GM23338 (cell line): Measurements from ENCODE around the gene GFRA3. TPM values are rescaled to one million over a fixed set of nuclear protein-coding genes. Genes with fewer than 3 reads are reported as not detected.

Source experiments
- ATAC-seq: fragments of 200-7000 bp; cut with Tn5 transposase; 3 replicates; pipeline ENCODE4 v1.9.1; 2020
- DNase-seq: peaks from one replicate; pipeline ENCODE4 v3.0.0-alpha.2; 2015; ENCODE audit warnings: low spot score
- H2AFZ ChIP-seq: fragments of 200-600 bp; sonication (generic); 2 replicates; pipeline ENCODE4 v1.8.0; 2016; ENCODE audit warnings: antibody characterized with exemption, mild to moderate bottlenecking, moderate library complexity
- H3F3A ChIP-seq: fragments of 200-600 bp; sonication (generic); replicated peaks from 2 replicates; pipeline ENCODE4 v1.8.0; 2017; ENCODE audit warnings: antibody characterized with exemption, mixed run types, low read depth
- H3K27ac ChIP-seq: fragments of 200-600 bp; sonication (generic); 2 replicates; pipeline ENCODE4 v1.6.1; 2016; ENCODE audit warnings: low read depth
- H3K27me3 ChIP-seq: fragments of 200-600 bp; sonication (generic); 2 replicates; pipeline ENCODE4 v1.8.0; 2016; ENCODE audit warnings: mild to moderate bottlenecking, mixed run types, moderate library complexity; ENCODE audit not compliant: insufficient read depth
- H3K36me3 ChIP-seq: fragments of 200-600 bp; sonication (generic); 2 replicates; pipeline ENCODE4 v1.8.0; 2016; ENCODE audit warnings: mild to moderate bottlenecking; ENCODE audit not compliant: insufficient read depth
- H3K4me1 ChIP-seq: fragments of 200-600 bp; sonication (generic); 2 replicates; pipeline ENCODE4 v1.8.0; 2016; ENCODE audit warnings: mild to moderate bottlenecking, moderate library complexity; ENCODE audit not compliant: insufficient read depth
- H3K4me2 ChIP-seq: fragments of 200-600 bp; sonication (generic); 2 replicates; pipeline ENCODE4 v1.7.1; 2017; ENCODE audit warnings: mixed run types
- H3K4me3 ChIP-seq: fragments of 200-600 bp; sonication (generic); 2 replicates; pipeline ENCODE4 v1.6.1; 2016; ENCODE audit warnings: mixed run types
- H3K79me2 ChIP-seq: fragments of 200-600 bp; sonication (generic); replicated peaks from 2 replicates; pipeline ENCODE4 v1.8.0; 2017; ENCODE audit warnings: mild to moderate bottlenecking; ENCODE audit not compliant: insufficient read depth
- H3K9me2 ChIP-seq: fragments of 200-600 bp; sonication (generic); 2 replicates; pipeline ENCODE4 v1.8.0; 2017; ENCODE audit not compliant: insufficient read depth
- H4K20me1 ChIP-seq: fragments of 200-600 bp; sonication (generic); replicated peaks from 2 replicates; pipeline ENCODE4 v1.8.0; 2017; ENCODE audit warnings: mild to moderate bottlenecking; ENCODE audit not compliant: insufficient read depth
- H3K27ac Mint-ChIP-seq: 2 replicates; pipeline ENCODE4 v1.8.0; 2020; ENCODE audit warnings: inconsistent platforms, mild to moderate bottlenecking, moderate library complexity, mixed read lengths
- H3K27me3 Mint-ChIP-seq: 3 replicates; pipeline ENCODE4 v1.8.0; 2022; ENCODE audit warnings: low read depth, mild to moderate bottlenecking, moderate library complexity, mixed read lengths, inconsistent platforms; ENCODE audit not compliant: insufficient read depth, poor library complexity
- H3K36me3 Mint-ChIP-seq: 3 replicates; pipeline ENCODE4 v1.8.0; 2021; ENCODE audit warnings: low read depth, mild to moderate bottlenecking, inconsistent platforms, moderate library complexity, mixed read lengths
- H3K4me1 Mint-ChIP-seq: 3 replicates; pipeline ENCODE4 v1.8.0; 2020; ENCODE audit warnings: mild to moderate bottlenecking, inconsistent platforms, mixed read lengths
- H3K4me3 Mint-ChIP-seq: 3 replicates; pipeline ENCODE4 v1.8.0; 2021; ENCODE audit warnings: moderate library complexity, mild to moderate bottlenecking, inconsistent platforms, mixed read lengths
- H3K9me3 Mint-ChIP-seq: 3 replicates; pipeline ENCODE4 v1.8.0; 2020; ENCODE audit warnings: moderate library complexity, mild to moderate bottlenecking, inconsistent platforms, mixed read lengths
- CREB1 ChIP-seq: fragments of 250-450 bp; sonication (Bioruptor Pico); IDR thresholded peaks from 2 replicates; pipeline ENCODE4 v1.5.0; 2020; ENCODE audit warnings: low read depth, mild to moderate bottlenecking, moderate library complexity
- CTCF ChIP-seq, 2 experiments: fragments of 200-600 bp in 1 of 2; sonication (generic) in 1 of 2; conservative IDR thresholded peaks; 2 replicates each; pipeline versions ENCODE4 v1.5.1 to v1.6.1; 2016 to 2017; ENCODE audit warnings: antibody characterized with exemption in 2 of 2, low read depth in 2 of 2, mild to moderate bottlenecking in 2 of 2, moderate library complexity in 1 of 2
- ETS1 ChIP-seq: IDR thresholded peaks from 2 replicates; pipeline ENCODE4 v1.6.1; 2016; ENCODE audit warnings: antibody characterized with exemption
- EZH2 ChIP-seq: fragments of 200-600 bp; sonication (generic); IDR thresholded peaks from one replicate; pipeline ENCODE4 v1.8.0; 2017; ENCODE audit warnings: antibody characterized with exemption, mild to moderate bottlenecking, low read depth; ENCODE audit not compliant: unreplicated experiment
- EZH2phosphoT487 ChIP-seq: fragments of 200-600 bp; sonication (generic); IDR thresholded peaks from one replicate; pipeline ENCODE4 v1.8.1; 2018; ENCODE audit warnings: antibody characterized with exemption; ENCODE audit not compliant: unreplicated experiment
- JUNB ChIP-seq: IDR thresholded peaks from one replicate; pipeline ENCODE4 v1.6.1; 2016; ENCODE audit warnings: antibody characterized with exemption; ENCODE audit not compliant: unreplicated experiment
- NANOG ChIP-seq: IDR thresholded peaks from 2 replicates; pipeline ENCODE4 v1.6.1; 2016; ENCODE audit warnings: antibody characterized with exemption, borderline replicate concordance
- POLR2AphosphoS5 ChIP-seq: IDR thresholded peaks from 2 replicates; pipeline ENCODE4 v1.6.1; 2016; ENCODE audit warnings: antibody characterized with exemption, low read depth
- REST ChIP-seq: IDR thresholded peaks from one replicate; pipeline ENCODE4 v1.6.1; 2018; ENCODE audit warnings: antibody characterized with exemption; ENCODE audit not compliant: unreplicated experiment
- STAT1 ChIP-seq: IDR thresholded peaks from one replicate; pipeline ENCODE4 v1.6.1; 2016; ENCODE audit warnings: antibody characterized with exemption; ENCODE audit not compliant: unreplicated experiment
- ZNF114 ChIP-seq: fragments of 250-450 bp; sonication (Bioruptor Pico); IDR thresholded peaks from 2 replicates; pipeline ENCODE4 v1.5.0; 2020; ENCODE audit warnings: mild to moderate bottlenecking, moderate library complexity
- ZNF331 ChIP-seq: fragments of 250-450 bp; sonication (Bioruptor Pico); IDR thresholded peaks from 2 replicates; pipeline ENCODE4 v1.5.0; 2020; ENCODE audit warnings: low read depth, mild to moderate bottlenecking, moderate library complexity
- polyA plus RNA-seq: library from polyadenylated mRNA; unstranded; fragments of >200 nt; fragmentation: Nextera tagmentation; extraction: Ambion mirVana; gene quantifications from 2 replicates; pipeline ENCODE4 v1.2.1, GENCODE V29; 2016
- total RNA-seq: library from RNA; depleted of rRNA; stranded (reverse); fragments of >200 nt; shearing (Covaris generic); gene quantifications from 2 replicates; pipeline ENCODE4 v1.2.3, GENCODE V29; 2014

GFRA3 gene
- total and polyA plus RNA-seq, 2 experiments from 2014 or later = 1.1 TPM

GRCh38 chr5:138275379-138275782 is 960 bp upstream of the GFRA3 start (continued):
- TF ChIP-seq CTCF (conservative IDR thresholded peaks at IDR 0.05; ENCODE audit: low read depth in 2 of 2) (no peak), ETS1 (no peak), EZH2 (no peak), EZH2phosphoT487 (no peak), CREB1 (CRISPR knock-in tag) (no peak), NANOG (no peak)

- H3K27ac Mint-ChIP-seq = no peak overlapping the region
- peaks cover 13% of the 10 kb centered on the region; the same call in 1 of the 2 replicates for H3K4me1 ChIP-seq
- H3K27me3 Mint-ChIP-seq = peaks cover 25% of the 10 kb centered on the region
- H3F3A ChIP-seq = no peaks in the 10 kb centered on the region
- peaks cover 19% of the 10 kb centered on the region for H3K4me1 Mint-ChIP-seq
- peaks cover 43% of the 10 kb centered on the region for H3K27me3 ChIP-seq
- H3K27ac ChIP-seq = no peak overlapping the region
- peak overlapping the region; percentile 74 for H3K4me3 ChIP-seq
- ATAC-seq (no peak), DNase-seq (no peak)
- peak overlapping the region; percentile 70 for H3K4me3 Mint-ChIP-seq
- H3K36me3 Mint-ChIP-seq = no peaks in the 10 kb centered on the region
- no peaks in the 10 kb centered on the region for H3K9me3 Mint-ChIP-seq
- peak overlapping the region; percentile 90 for H3K4me2 ChIP-seq
- H2AFZ ChIP-seq = peak overlapping the region; percentile 76
- no peaks in the 10 kb centered on the region for H4K20me1 ChIP-seq
- H3K79me2 ChIP-seq = no peaks in the 10 kb centered on the region
- H3K9me2 ChIP-seq = no peaks in the 10 kb centered on the region
- H3K36me3 ChIP-seq = no peaks in the 10 kb centered on the region
- TF ChIP-seq ETS1 = no peak
- no peak for TF ChIP-seq ZNF114
- TF ChIP-seq STAT1 = no peak
- TF ChIP-seq ZNF331 (CRISPR knock-in tag) = no peak
- no peak for TF ChIP-seq EZH2phosphoT487
- TF ChIP-seq REST = no peak
- TF ChIP-seq EZH2 = no peak
- TF ChIP-seq POLR2AphosphoS5 = no peak
- no peak for TF ChIP-seq JUNB
- TF ChIP-seq NANOG = no peak
- TF ChIP-seq CREB1 (CRISPR knock-in tag) = no peak
Measured at GRCh38 chr5:138273834-138274188, 610 bp downstream of the GFRA3 start.
